Smooth muscle cell (in vitro differentiated cells): ENCODE measurements around the gene HINT1. TPM values are rescaled to one million over a fixed set of nuclear protein-coding genes. Genes with fewer than 3 reads are reported as not detected.
"Not testable (repeated sequence)": the region's sequence is repeated elsewhere in the genome, so short reads cannot be mapped to it uniquely, and the experiment has no call there.

Experiments used
- DNase-seq: peaks from one replicate; lab custom pipeline; 2025; ENCODE audit not compliant: unreplicated experiment; lab: John Stamatoyannopoulos, UW
- H2AFZ ChIP-seq: fragments of 200-600 bp; sonication (generic); 2 replicates; pipeline ENCODE4 v1.6.0; 2016; ENCODE audit warnings: antibody characterized with exemption, low read depth, mild to moderate bottlenecking
- H3F3A ChIP-seq: fragments of 200-600 bp; sonication (generic); 2 replicates; pipeline ENCODE4 v1.6.0; 2017; ENCODE audit warnings: antibody characterized with exemption, low read depth
- H3K27ac ChIP-seq: fragments of 200-600 bp; sonication (generic); 2 replicates; pipeline ENCODE4 v1.5.1; 2016; ENCODE audit warnings: low read depth, mild to moderate bottlenecking
- H3K27me3 ChIP-seq: fragments of 200-600 bp; sonication (generic); 2 replicates; pipeline ENCODE4 v1.6.1; 2016; ENCODE audit warnings: low read depth, mild to moderate bottlenecking
- H3K36me3 ChIP-seq: fragments of 200-600 bp; sonication (generic); 2 replicates; pipeline ENCODE4 v1.5.1; 2016; ENCODE audit warnings: low read depth
- H3K4me1 ChIP-seq: fragments of 200-600 bp; sonication (generic); 2 replicates; pipeline ENCODE4 v1.5.1; 2016; ENCODE audit warnings: low read depth
- H3K4me2 ChIP-seq: fragments of 200-600 bp; sonication (generic); 2 replicates; pipeline ENCODE4 v1.6.0; 2016; ENCODE audit warnings: mild to moderate bottlenecking
- H3K4me3 ChIP-seq: fragments of 200-600 bp; sonication (generic); 2 replicates; pipeline ENCODE4 v1.5.1; 2016; ENCODE audit warnings: mild to moderate bottlenecking
- H3K79me2 ChIP-seq: fragments of 200-600 bp; sonication (generic); 2 replicates; pipeline ENCODE4 v1.6.0; 2016; ENCODE audit warnings: low read depth, mild to moderate bottlenecking
- H3K9ac ChIP-seq: fragments of 200-600 bp; sonication (generic); 2 replicates; pipeline ENCODE4 v1.6.0; 2016; ENCODE audit warnings: low read depth
- H3K9me3 ChIP-seq: fragments of 200-600 bp; sonication (generic); replicated peaks from 2 replicates; pipeline ENCODE4 v1.5.1; 2016; ENCODE audit warnings: low read depth
- H4K20me1 ChIP-seq: fragments of 200-600 bp; sonication (generic); 2 replicates; pipeline ENCODE4 v1.6.0; 2016; ENCODE audit warnings: low read depth
- WGBS: methylation state at CpG from one replicate; pipeline ENCODE4 v1.1.7; 2016; ENCODE audit warnings: low lambda C conversion rate; 5-methylcytosine and 5-hydroxymethylcytosine counted together
- polyA plus RNA-seq: library from polyadenylated mRNA; unstranded; fragments of >200 nt; fragmentation: Nextera tagmentation; extraction: Ambion mirVana; gene quantifications from 2 replicates; pipeline ENCODE4 v1.2.1, GENCODE V29; 2016
- total RNA-seq: library from RNA; depleted of rRNA; stranded (reverse); fragments of >200 nt; gene quantifications from 2 replicates; pipeline ENCODE4 v1.2.3, GENCODE V29; 2014
- TF ChIP-seq, protein P1 (sequence below): fragments of 200-600 bp; sonication (generic); IDR thresholded peaks from 2 replicates; pipeline ENCODE4 v1.5.1; 2017; ENCODE audit warnings: borderline replicate concordance, mild to moderate bottlenecking, antibody characterized with exemption; ENCODE audit not compliant: insufficient read depth, poor library complexity, severe bottlenecking

The HINT1 gene
- total and polyA plus RNA-seq, 2 experiments from 2014 or later = 238 to 293 TPM

DNA sequence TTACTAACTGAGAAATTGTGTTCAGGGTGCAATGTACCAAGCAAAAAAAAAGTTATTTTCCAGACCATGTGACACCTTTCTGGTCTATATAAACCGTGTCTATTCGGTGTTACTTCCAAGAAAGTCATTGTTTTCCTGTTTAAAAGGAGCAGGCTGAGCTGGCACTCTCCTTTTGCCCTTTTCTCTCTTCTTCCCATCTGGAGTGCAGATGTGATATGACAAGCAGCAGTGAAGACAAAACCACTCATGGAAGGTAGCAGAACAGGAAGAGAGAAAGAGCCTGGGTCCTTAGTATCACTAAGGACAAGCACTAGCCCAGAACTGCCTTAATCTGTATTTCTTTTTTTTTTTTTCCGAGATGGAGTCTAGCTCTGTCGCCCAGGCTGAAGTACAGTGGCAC, 31.3 kb upstream of the HINT1 start:
- Histone ChIP-seq H3K79me2 (no peaks in the 10 kb centered on the region), H3F3A (peaks cover 5% of the 10 kb centered on the region), H3K4me2 (no peak overlapping the region), H3K27ac (no peak overlapping the region), H3K9ac (no peak overlapping the region), H3K36me3 (no peaks in the 10 kb centered on the region), H4K20me1 (no peaks in the 10 kb centered on the region), H3K4me3 (no peak overlapping the region), H3K9me3 (no peaks in the 10 kb centered on the region), H3K27me3 (no peaks in the 10 kb centered on the region), H3K4me1 (no peaks in the 10 kb centered on the region), H2AFZ (no peak overlapping the region)
- no peak for DNase-seq
- 92% methylated on average over 4 of the region's 4 CpGs for WGBS
- TF ChIP-seq, protein P1, sequence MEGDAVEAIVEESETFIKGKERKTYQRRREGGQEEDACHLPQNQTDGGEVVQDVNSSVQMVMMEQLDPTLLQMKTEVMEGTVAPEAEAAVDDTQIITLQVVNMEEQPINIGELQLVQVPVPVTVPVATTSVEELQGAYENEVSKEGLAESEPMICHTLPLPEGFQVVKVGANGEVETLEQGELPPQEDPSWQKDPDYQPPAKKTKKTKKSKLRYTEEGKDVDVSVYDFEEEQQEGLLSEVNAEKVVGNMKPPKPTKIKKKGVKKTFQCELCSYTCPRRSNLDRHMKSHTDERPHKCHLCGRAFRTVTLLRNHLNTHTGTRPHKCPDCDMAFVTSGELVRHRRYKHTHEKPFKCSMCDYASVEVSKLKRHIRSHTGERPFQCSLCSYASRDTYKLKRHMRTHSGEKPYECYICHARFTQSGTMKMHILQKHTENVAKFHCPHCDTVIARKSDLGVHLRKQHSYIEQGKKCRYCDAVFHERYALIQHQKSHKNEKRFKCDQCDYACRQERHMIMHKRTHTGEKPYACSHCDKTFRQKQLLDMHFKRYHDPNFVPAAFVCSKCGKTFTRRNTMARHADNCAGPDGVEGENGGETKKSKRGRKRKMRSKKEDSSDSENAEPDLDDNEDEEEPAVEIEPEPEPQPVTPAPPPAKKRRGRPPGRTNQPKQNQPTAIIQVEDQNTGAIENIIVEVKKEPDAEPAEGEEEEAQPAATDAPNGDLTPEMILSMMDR = no peak

DNA sequence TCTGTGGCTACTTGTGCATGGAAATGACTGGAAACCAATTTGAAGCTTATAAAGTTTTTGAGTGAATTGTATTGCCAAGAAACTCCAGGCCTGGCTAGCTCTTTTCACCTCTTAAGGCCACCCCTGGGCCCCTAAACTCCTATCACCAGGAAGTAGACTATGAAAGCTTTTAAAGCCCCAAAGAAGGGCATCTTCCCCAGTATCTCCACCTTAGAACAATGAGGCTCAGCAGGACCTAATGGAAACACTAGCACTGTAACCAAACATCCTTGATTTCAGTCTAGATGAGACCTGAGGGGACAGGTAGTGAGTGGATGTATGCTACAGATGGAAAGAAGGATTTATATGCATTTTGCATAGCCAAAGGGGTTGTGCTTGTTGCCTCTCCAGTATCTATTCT, 30.6 kb upstream of the HINT1 start:
- no peak for DNase-seq
- no peak overlapping the region for H2AFZ ChIP-seq
- no peak overlapping the region for H3K9ac ChIP-seq
- no peaks in the 10 kb centered on the region for H3K4me1 ChIP-seq
- TF ChIP-seq, protein P1 = no peak
- no peak overlapping the region for H3K27ac ChIP-seq
- no peaks in the 10 kb centered on the region for H3K79me2 ChIP-seq
- H3K4me3 ChIP-seq = no peak overlapping the region
- no peaks in the 10 kb centered on the region for H3K9me3 ChIP-seq
- H3K4me2 ChIP-seq = no peak overlapping the region
- H3K27me3 ChIP-seq = no peaks in the 10 kb centered on the region
- H3K36me3 ChIP-seq = no peaks in the 10 kb centered on the region
- no peaks in the 10 kb centered on the region for H4K20me1 ChIP-seq
- peaks cover 5% of the 10 kb centered on the region for H3F3A ChIP-seq

DNA sequence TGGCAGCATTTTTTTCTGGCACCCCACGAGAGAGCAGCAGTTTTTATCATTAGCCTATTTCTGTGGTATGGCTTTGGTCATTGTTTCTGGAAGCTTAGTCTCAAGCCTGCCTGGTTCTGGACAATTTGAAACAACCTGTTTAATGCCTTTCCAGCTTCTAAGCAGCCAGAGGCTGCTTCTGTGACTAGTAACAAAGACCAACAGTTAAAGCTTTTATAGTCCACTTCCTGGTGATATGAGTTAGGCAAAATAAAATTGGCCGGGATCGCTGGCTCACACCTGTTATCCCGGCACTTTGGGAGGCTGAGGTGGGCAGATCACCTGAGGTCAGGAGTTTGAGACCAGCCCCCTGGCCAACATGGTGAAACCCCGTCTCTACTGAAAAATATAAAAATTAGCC, 29.7 kb upstream of the HINT1 start:
- Histone ChIP-seq H3K9ac (no peak overlapping the region), H3K9me3 (no peaks in the 10 kb centered on the region), H3K36me3 (no peaks in the 10 kb centered on the region), H3F3A (peaks cover 5% of the 10 kb centered on the region), H3K27ac (no peak overlapping the region), H4K20me1 (no peaks in the 10 kb centered on the region), H2AFZ (no peak overlapping the region), H3K4me1 (no peaks in the 10 kb centered on the region), H3K4me2 (no peak overlapping the region), H3K4me3 (no peak overlapping the region), H3K79me2 (no peaks in the 10 kb centered on the region), H3K27me3 (no peaks in the 10 kb centered on the region)
- 85% methylated on average over 5 of the region's 5 CpGs for whole genome bisulfite sequencing
- TF ChIP-seq, protein P1 = no peak
- no peak for DNase-seq

DNA sequence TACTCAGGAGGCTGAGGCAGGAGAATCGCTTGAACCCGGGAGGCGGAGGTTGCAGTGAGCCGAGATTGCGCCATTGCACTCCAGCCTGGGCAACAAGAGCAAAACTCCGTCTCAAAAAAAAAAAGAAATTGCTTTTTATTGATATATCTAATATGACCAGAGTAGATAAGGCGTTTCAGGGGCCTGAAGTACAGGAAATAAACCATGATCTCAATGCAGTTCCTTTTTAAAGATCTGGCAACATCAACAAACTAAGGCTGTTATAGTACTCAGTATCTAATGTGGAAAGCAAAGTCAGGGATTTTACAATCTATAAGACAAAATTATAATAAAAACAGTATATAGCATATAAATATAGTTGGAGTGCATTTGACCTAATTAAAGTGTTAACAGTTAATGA, 28.8 kb upstream of the HINT1 start:
- not testable (repeated sequence) for DNase-seq, H3K4me3 ChIP-seq, H3K79me2 ChIP-seq, H4K20me1 ChIP-seq, H3K4me1 ChIP-seq, H3K27me3 ChIP-seq, H3F3A ChIP-seq, H2AFZ ChIP-seq, H3K9ac ChIP-seq, H3K4me2 ChIP-seq, H3K36me3 ChIP-seq, H3K9me3 ChIP-seq, H3K27ac ChIP-seq
- 97% methylated on average over 7 of the region's 7 CpGs for WGBS
